NCI-H2171 treated with DMSO at 0.1 percent for 48 hours (cell line): ENCODE data around the gene STRA6.
A peak's percentile ranks its signal among the peaks of the same experiment; 100 is the strongest.

Source experiments
- DNase-seq: peaks from one replicate; lab custom pipeline; 2025; lab: John Stamatoyannopoulos, UW

Gene STRA6

GRCh38 chr15:74206801-74207281 is 4.3 kb upstream of the STRA6 start:
- DNase-seq: no peak

GRCh38 chr15:74205582-74205947 is 3.0 kb upstream of the STRA6 start:
- DNase-seq: no peak

GRCh38 chr15:74203914-74204431 is 1.4 kb upstream of the STRA6 start:
- DNase-seq: peak; percentile 30

GRCh38 chr15:74201710-74202420 is 722 bp downstream of the STRA6 start:
- no peak for DNase-seq

- DNase-seq: no peak
Observed at GRCh38 chr15:74200871-74201419, 1.6 kb downstream of the STRA6 start.

- no peak for DNase-seq
Observed at GRCh38 chr15:74200412-74200815, 2.2 kb downstream of the STRA6 start.

GRCh38 chr15:74199297-74199652 is 3.3 kb downstream of the STRA6 start:
- DNase-seq: no peak

GRCh38 chr15:74197176-74197965 is 5.2 kb downstream of the STRA6 start:
- no peak for DNase-seq

GRCh38 chr15:74196175-74196574 is 6.4 kb downstream of the STRA6 start:
- no peak for DNase-seq

- DNase-seq: no peak
Observed at GRCh38 chr15:74194572-74195559, 7.7 kb downstream of the STRA6 start.

- no peak for DNase-seq
Observed at GRCh38 chr15:74193905-74194304, 8.7 kb downstream of the STRA6 start.

GRCh38 chr15:74193299-74193718 is 9.3 kb downstream of the STRA6 start:
- DNase-seq: no peak

- peak; percentile 54 for DNase-seq
Observed at GRCh38 chr15:74192751-74193150, 9.8 kb downstream of the STRA6 start.

GRCh38 chr15:74191798-74192197 is 10.8 kb downstream of the STRA6 start:
- DNase-seq: no peak

GRCh38 chr15:74188216-74188615 is 14.4 kb downstream of the STRA6 start:
- no peak for DNase-seq

GRCh38 chr15:74185710-74186348 is 16.8 kb downstream of the STRA6 start:
- no peak for DNase-seq

- DNase-seq: no peak
Observed at GRCh38 chr15:74184582-74185091, 17.9 kb downstream of the STRA6 start.

GRCh38 chr15:74182131-74182530 is 20.5 kb downstream of the STRA6 start:
- DNase-seq: no peak

- DNase-seq: no peak
Observed at GRCh38 chr15:74180881-74181602, 21.5 kb downstream of the STRA6 start.
